HuH-7 (cell line): ENCODE measurements around the gene TCEAL8.

Source experiments
- DNase-seq: peaks from one replicate; pipeline ENCODE4 v3.0.0; 2011; ENCODE audit warnings: low spot score

TCEAL8 gene

GRCh38 chrX:103214870-103215424 lies 40.0 kb downstream of the TCEAL8 start, which contains the start of gene BEX4:
TSS of gene BEX4 (plus strand) at chrX:103215108. CDS start at chrX:103216154, 1,046 bp downstream.
- DNase-seq, result peak; percentile 84

GRCh38 chrX:103212749-103213457 lies 42.1 kb downstream of the TCEAL8 start:
- DNase-seq, result no peak

- peak; percentile 32 for DNase-seq
These were observed 43.8 kb downstream of the TCEAL8 start for GRCh38 chrX:103211012-103211715.

- no peak for DNase-seq
These were observed 44.9 kb downstream of the TCEAL8 start for GRCh38 chrX:103210056-103210455.
